ENCODE data around the gene SPNS3.

SPNS3 gene

GRCh38 chr17:4443476-4443875, 9.7 kb downstream of the SPNS3 start:
- peaks cover 1% of the 10 kb centered on the region for H3K36me3 Mint-ChIP-seq (ENCODE audit: low read depth)
- no peak for ATAC-seq
- no peak overlapping the region for H3K27ac Mint-ChIP-seq
- no peak overlapping the region for H3K4me3 Mint-ChIP-seq
- DNase-seq, result no peak
- no peaks in the 10 kb centered on the region for H3K27me3 Mint-ChIP-seq
- H3K4me1 Mint-ChIP-seq, result peaks cover 8% of the 10 kb centered on the region
- no peaks in the 10 kb centered on the region for H3K9me3 Mint-ChIP-seq

DNA sequence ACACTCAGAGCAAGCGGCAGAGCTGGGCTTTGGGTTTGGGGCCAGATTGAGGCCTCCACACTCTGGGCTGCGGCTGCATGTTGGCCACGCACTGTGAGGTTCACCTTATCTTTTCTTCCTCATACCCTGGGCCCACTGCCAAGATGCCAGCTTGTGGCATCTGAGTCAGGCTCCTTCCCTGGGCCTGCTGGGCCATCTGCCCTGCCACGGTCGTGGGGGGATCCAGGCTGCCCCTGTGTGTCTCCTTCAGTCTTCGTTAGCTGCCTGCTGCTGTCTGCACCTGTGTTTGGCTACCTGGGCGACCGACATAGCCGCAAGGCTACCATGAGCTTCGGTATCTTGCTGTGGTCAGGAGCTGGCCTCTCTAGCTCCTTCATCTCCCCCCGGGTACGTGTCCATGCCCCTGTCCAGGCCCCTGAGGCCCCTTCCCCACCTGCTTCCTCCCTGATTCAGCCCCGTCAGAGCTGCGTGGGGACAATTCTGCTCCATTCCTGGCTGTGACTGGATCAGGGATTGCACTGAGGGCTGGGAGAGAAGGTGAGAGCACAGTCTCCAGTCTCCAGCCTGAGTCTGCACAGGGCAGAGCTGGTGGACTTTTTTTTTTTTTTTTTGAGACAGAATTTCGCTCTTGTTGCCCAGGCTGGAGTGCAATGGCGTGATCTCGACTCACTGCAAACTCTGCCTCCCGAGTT, 11.2 kb downstream of the SPNS3 start:
- Mint-ChIP-seq H3K9me3 (no peaks in the 10 kb centered on the region), H3K4me3 (no peak overlapping the region), H3K4me1 (peaks cover 8% of the 10 kb centered on the region), H3K36me3 (ENCODE audit: low read depth) (peaks cover 1% of the 10 kb centered on the region), H3K27me3 (no peaks in the 10 kb centered on the region), H3K27ac (no peak overlapping the region)
- DNase-seq (no peak), ATAC-seq (no peak)

DNA sequence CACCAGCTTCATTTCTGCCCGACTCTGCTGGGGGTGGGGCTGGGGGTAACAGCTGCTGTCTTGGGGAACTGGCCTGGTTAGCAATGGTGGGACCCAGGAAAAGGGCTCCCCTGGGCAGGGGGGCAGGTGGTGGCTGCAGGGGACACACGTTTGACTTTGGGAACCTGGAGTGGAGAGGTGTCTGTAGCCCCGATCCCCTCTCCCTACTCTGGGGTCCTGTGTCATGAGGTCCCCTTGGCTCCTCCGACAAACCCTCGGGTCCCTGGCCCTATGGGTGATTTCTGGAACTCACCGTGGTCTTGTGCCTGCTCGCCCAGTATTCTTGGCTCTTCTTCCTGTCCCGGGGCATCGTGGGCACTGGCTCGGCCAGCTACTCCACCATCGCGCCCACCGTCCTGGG, 12.0 kb downstream of the SPNS3 start:
- H3K27ac Mint-ChIP-seq, result no peak overlapping the region
- H3K4me3 Mint-ChIP-seq, result no peak overlapping the region
- H3K4me1 Mint-ChIP-seq, result peaks cover 8% of the 10 kb centered on the region
- H3K36me3 Mint-ChIP-seq (ENCODE audit: low read depth), result peaks cover 1% of the 10 kb centered on the region
- ATAC-seq (no peak), DNase-seq (no peak)
- no peaks in the 10 kb centered on the region for H3K9me3 Mint-ChIP-seq
- no peaks in the 10 kb centered on the region for H3K27me3 Mint-ChIP-seq

- ATAC-seq, result no peak
- H3K4me1 Mint-ChIP-seq, result peaks cover 3% of the 10 kb centered on the region
- no peaks in the 10 kb centered on the region for H3K27me3 Mint-ChIP-seq
Observed at GRCh38 chr17:4446326-4447071, 12.8 kb downstream of the SPNS3 start.

DNA sequence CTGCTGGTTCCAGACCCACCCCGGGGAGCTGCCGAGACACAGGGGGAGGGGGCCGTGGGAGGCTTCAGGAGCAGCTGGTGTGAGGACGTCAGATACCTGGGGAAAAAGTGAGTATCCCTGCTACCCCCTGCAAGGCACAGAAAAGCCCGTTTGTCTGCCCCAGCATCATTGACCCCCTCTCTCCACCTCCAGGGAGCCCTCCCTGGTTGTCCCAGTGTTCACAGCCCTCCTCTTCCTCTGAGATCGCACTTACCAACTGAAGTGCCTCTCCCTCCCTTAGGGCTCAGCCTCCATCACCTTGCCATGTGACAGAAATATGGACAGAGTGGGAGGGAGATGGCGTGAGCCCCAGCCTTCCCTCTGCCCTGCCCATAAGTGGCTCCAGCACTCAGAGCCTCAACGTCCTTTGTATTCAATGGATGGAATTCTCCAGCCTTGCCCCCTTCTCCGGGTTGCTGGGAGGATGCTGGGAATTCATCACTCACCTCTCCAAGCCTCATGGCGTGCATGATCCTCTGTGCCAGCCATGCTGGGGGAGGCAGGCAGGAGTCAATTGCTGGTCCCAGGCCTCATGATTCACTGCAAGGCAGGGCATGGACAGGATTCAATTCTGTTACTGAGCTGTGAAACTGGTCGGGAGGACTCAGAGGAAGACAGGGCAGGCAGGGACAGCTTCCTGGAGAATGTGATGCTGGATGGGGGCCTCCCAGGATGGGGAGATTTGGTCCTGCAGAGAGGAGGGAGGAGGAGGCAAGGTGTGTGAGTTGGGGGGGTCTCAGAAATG, 14.6 kb downstream of the SPNS3 start:
- Mint-ChIP-seq H3K4me3 (no peak overlapping the region), H3K27me3 (no peaks in the 10 kb centered on the region), H3K9me3 (no peaks in the 10 kb centered on the region), H3K27ac (no peak overlapping the region), H3K36me3 (ENCODE audit: low read depth) (no peaks in the 10 kb centered on the region), H3K4me1 (no peaks in the 10 kb centered on the region)
- DNase-seq, result no peak
- ATAC-seq, result no peak

More at GRCh38 chr17:4446326-4447071, 12.8 kb downstream of the SPNS3 start:
- no peak for DNase-seq
- Mint-ChIP-seq H3K36me3 (ENCODE audit: low read depth) (peaks cover 1% of the 10 kb centered on the region), H3K9me3 (no peaks in the 10 kb centered on the region), H3K27ac (no peak overlapping the region), H3K4me3 (no peak overlapping the region)

GRCh38 chr17:4449736-4450135, 16.0 kb downstream of the SPNS3 start:
- Mint-ChIP-seq H3K4me3 (no peak overlapping the region), H3K9me3 (no peaks in the 10 kb centered on the region), H3K4me1 (no peaks in the 10 kb centered on the region), H3K27me3 (no peaks in the 10 kb centered on the region), H3K36me3 (ENCODE audit: low read depth) (peaks cover 2% of the 10 kb centered on the region), H3K27ac (no peak overlapping the region)
- DNase-seq (no peak), ATAC-seq (no peak)

GRCh38 chr17:4450710-4451316, 17.1 kb downstream of the SPNS3 start:
- Mint-ChIP-seq H3K9me3 (no peaks in the 10 kb centered on the region), H3K27me3 (no peaks in the 10 kb centered on the region), H3K4me1 (no peaks in the 10 kb centered on the region), H3K36me3 (ENCODE audit: low read depth) (peaks cover 2% of the 10 kb centered on the region), H3K27ac (no peak overlapping the region), H3K4me3 (no peak overlapping the region)
- no peak for ATAC-seq
- no peak for DNase-seq

DNA sequence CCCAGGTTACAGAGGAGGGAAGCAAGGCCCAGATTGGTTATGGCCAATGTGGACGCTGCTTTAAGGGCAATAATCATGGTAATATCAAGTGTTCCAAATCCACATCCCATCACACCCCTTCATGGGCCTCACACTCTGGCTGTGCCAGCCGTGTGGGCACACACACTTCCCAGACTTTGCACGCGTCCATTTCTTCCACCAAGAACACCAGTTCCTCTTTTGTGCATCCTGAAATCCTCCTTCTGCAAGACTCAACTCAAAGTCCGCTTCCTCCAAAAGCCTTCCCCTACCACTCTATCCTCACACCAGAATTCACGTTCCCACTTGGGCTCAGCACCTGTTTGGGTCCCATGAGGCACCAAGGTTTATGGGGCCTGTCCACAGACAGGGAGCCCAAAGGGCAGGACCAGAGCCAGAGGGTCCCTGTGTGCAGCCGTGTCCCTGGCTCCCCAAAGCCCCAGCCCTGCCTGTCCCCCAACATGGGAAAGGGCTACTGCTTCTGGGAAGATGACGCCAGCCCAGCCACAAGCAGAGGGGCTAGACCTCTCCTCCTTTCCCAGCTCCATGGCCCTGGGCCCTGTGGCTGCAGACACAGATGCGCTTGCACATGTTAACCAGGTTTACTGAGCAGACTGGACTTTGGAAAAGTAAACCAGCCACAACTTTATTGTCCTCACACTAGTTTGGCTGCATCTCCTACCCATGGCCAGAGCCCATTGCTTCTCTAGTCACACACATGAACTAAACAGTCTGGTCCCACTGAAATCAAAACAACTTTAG, 20.3 kb downstream of the SPNS3 start:
- Mint-ChIP-seq H3K27ac (no peak overlapping the region), H3K27me3 (no peaks in the 10 kb centered on the region), H3K9me3 (no peaks in the 10 kb centered on the region), H3K36me3 (ENCODE audit: low read depth) (peaks cover 5% of the 10 kb centered on the region), H3K4me1 (no peaks in the 10 kb centered on the region), H3K4me3 (no peak overlapping the region)
- DNase-seq, result no peak
- ATAC-seq, result no peak

GRCh38 chr17:4460661-4461060, 26.9 kb downstream of the SPNS3 start:
- peaks cover 20% of the 10 kb centered on the region for H3K36me3 Mint-ChIP-seq (ENCODE audit: low read depth)
- H3K27ac Mint-ChIP-seq, result no peak overlapping the region
- no peak for ATAC-seq
- no peaks in the 10 kb centered on the region for H3K27me3 Mint-ChIP-seq
- no peak overlapping the region for H3K4me3 Mint-ChIP-seq
- no peak for DNase-seq
- no peaks in the 10 kb centered on the region for H3K4me1 Mint-ChIP-seq
- H3K9me3 Mint-ChIP-seq, result peaks cover 12% of the 10 kb centered on the region

GRCh38 chr17:4463818-4464476, 30.2 kb downstream of the SPNS3 start:
- peaks cover 12% of the 10 kb centered on the region for H3K9me3 Mint-ChIP-seq
- peaks cover 17% of the 10 kb centered on the region for H3K36me3 Mint-ChIP-seq (ENCODE audit: low read depth)
- no peaks in the 10 kb centered on the region for H3K4me1 Mint-ChIP-seq
- H3K27ac Mint-ChIP-seq, result no peak overlapping the region
- no peak overlapping the region for H3K4me3 Mint-ChIP-seq
- DNase-seq, result no peak
- no peak for ATAC-seq
- H3K27me3 Mint-ChIP-seq, result no peaks in the 10 kb centered on the region

- H3K9me3 Mint-ChIP-seq, result peaks cover 5% of the 10 kb centered on the region
- no peak for ATAC-seq
- H3K36me3 Mint-ChIP-seq (ENCODE audit: low read depth), result peaks cover 9% of the 10 kb centered on the region
- DNase-seq, result no peak
- no peaks in the 10 kb centered on the region for H3K4me1 Mint-ChIP-seq
- no peak overlapping the region for H3K27ac Mint-ChIP-seq
- H3K4me3 Mint-ChIP-seq, result no peak overlapping the region
- no peaks in the 10 kb centered on the region for H3K27me3 Mint-ChIP-seq
Observed at GRCh38 chr17:4465786-4466185, 32.0 kb downstream of the SPNS3 start.

DNA sequence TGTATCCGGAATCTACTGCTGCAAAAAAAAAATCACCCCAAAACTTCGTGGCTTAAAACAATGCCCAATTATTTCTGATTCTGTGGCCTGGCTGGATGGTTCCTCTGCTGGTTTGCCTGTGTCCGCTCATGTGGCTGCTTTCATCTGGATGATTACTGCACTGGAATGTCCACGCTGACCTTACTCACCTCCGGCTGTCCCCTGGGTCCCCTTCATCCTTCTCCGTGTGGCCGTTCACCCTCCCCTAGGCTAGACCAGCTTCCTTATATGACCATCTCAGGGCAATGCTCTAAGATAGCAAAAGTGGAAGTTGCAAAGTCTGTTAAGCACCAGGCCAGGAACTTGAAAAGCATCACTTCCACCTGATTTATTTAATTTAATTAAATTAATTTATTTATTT, 33.5 kb downstream of the SPNS3 start:
- DNase-seq (no peak), ATAC-seq (no peak)
- Mint-ChIP-seq H3K36me3 (ENCODE audit: low read depth) (peaks cover 3% of the 10 kb centered on the region), H3K27me3 (no peaks in the 10 kb centered on the region), H3K9me3 (no peaks in the 10 kb centered on the region), H3K4me1 (no peaks in the 10 kb centered on the region), H3K27ac (no peak overlapping the region), H3K4me3 (no peak overlapping the region)

- H3K9me3 Mint-ChIP-seq, result no peaks in the 10 kb centered on the region
- H3K36me3 Mint-ChIP-seq (ENCODE audit: low read depth), result no peaks in the 10 kb centered on the region
- no peaks in the 10 kb centered on the region for H3K27me3 Mint-ChIP-seq
- DNase-seq (no peak), ATAC-seq (no peak)
- H3K4me3 Mint-ChIP-seq, result no peak overlapping the region
- H3K27ac Mint-ChIP-seq, result no peak overlapping the region
- no peaks in the 10 kb centered on the region for H3K4me1 Mint-ChIP-seq
Observed at GRCh38 chr17:4469552-4469951, 35.8 kb downstream of the SPNS3 start.

- H3K27ac Mint-ChIP-seq, result no peak overlapping the region
- H3K27me3 Mint-ChIP-seq, result no peaks in the 10 kb centered on the region
- ATAC-seq (no peak), DNase-seq (no peak)
- H3K9me3 Mint-ChIP-seq, result no peaks in the 10 kb centered on the region
- H3K36me3 Mint-ChIP-seq (ENCODE audit: low read depth), result no peaks in the 10 kb centered on the region
- peaks cover 3% of the 10 kb centered on the region for H3K4me1 Mint-ChIP-seq
- no peak overlapping the region for H3K4me3 Mint-ChIP-seq
Observed at GRCh38 chr17:4472286-4472685, 38.5 kb downstream of the SPNS3 start.

All from activated naive CD8-positive, alpha-beta T cell treated with anti-CD3 and anti-CD28 coated beads, Interleukin-2, amount 50 U/mL, for 24 hours (primary cell).